Stimulated activated CD8-positive, alpha-beta memory T cell treated with anti-CD3 and anti-CD28 coated beads, Interleukin-12 subunit alpha, Interleukin-12 subunit beta, amount 100 ng/mL, for 4 hours (primary cell): ENCODE measurements around the gene PCDHGA6.
"Not testable (repeated sequence)": the region's sequence is repeated elsewhere in the genome, so short reads cannot be mapped to it uniquely, and the experiment has no call there.

Source experiments
- DNase-seq: peaks from one replicate; pipeline ENCODE4 v3.0.0-alpha.2; 2020; ENCODE audit warnings: low read depth

Gene PCDHGA6

GRCh38 chr5:141394401-141395187, 20.9 kb downstream of the PCDHGA6 start:
- not testable (repeated sequence) for DNase-seq

DNA sequence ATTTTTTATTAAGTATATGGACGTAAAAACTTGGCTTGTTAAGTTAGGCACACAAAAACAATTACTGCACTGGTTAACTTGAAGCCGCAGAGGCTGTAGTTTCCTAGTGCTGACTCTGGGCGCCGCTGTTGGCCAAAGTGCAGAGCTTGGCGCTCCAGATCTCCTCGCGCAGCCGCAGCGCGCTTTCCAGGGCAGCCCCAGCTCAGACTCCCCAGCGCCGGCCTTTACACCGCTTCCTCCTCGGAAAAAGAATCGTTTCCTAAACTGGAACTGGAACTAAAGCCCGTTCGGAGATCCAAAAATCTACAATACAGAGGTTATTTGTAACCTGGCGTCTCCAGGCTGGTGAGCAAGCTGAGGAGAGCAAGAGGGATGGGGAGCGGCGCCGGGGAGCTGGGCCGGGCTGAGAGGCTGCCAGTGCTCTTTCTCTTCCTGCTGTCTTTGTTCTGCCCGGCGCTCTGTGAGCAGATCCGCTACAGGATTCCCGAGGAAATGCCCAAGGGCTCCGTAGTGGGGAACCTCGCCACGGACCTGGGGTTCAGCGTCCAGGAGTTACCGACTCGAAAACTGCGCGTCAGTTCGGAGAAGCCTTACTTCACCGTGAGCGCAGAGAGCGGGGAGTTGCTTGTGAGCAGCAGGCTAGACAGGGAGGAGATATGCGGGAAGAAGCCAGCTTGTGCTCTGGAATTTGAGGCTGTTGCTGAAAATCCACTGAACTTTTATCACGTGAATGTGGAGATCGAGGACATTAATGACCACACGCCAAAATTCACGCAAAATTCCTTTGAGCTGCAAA, 24.3 kb downstream of the PCDHGA6 start, which contains the start of gene PCDHGB5:
Gene PCDHGB5 (plus strand): TSS at position 192 of the 796 bp plus-strand sequence. CDS start 181 bp downstream, at position 373.
- DNase-seq: not testable (repeated sequence)

GRCh38 chr5:141398608-141399007, 24.9 kb downstream of the PCDHGA6 start:
- no peak for DNase-seq

DNA sequence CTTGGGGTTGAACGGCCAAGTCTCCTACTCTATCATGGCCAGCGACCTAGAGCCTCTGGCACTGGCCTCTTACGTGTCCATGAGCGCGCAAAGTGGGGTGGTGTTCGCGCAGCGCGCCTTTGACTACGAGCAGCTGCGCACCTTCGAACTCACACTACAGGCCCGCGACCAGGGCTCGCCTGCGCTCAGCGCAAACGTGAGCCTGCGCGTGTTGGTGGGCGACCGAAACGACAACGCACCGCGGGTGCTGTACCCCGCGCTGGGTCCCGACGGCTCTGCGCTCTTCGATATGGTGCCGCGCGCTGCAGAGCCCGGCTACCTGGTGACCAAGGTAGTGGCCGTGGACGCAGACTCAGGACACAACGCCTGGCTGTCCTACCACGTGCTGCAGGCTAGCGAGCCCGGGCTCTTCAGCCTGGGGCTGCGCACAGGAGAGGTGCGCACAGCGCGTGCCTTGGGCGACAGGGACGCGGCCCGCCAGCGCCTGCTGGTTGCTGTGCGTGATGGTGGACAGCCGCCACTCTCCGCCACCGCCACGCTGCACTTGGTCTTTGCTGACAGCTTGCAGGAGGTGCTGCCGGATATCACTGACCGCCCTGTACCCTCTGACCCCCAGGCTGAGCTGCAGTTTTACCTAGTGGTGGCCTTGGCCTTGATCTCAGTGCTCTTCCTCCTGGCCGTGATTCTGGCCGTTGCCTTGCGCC, 26.0 kb downstream of the PCDHGA6 start:
- no peak for DNase-seq

- no peak for DNase-seq
Observed at GRCh38 chr5:141402553-141403243, 29.0 kb downstream of the PCDHGA6 start, which contains the start of gene PCDHGA9. Gene PCDHGA9, plus strand, starts transcription at chr5:141402778. Its CDS starts 175 bp downstream, at chr5:141402953.

DNA sequence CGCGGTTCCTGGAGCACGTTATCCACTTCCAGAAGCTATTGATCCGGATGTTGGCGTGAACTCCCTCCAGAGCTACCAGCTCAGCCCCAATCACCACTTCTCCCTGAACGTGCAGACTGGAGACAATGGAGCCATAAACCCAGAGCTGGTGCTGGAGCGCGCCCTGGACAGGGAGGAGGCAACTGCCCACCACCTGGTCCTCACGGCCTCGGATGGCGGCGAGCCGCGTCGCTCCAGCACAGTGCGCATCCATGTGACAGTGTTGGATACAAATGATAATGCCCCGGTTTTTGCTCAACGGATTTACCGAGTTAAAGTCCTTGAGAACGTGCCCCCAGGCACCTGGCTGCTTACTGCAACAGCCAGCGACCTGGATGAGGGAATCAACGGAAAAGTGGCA, 29.7 kb downstream of the PCDHGA6 start:
- no peak for DNase-seq

- not testable (repeated sequence) for DNase-seq
Observed at GRCh38 chr5:141407790-141408505, 34.3 kb downstream of the PCDHGA6 start, which contains the start of gene PCDHGB6. Gene PCDHGB6, plus strand, starts transcription at chr5:141408021. Its CDS starts 182 bp downstream, at chr5:141408203.

- no peak for DNase-seq
Observed at GRCh38 chr5:141409598-141410306, 36.1 kb downstream of the PCDHGA6 start.

DNA sequence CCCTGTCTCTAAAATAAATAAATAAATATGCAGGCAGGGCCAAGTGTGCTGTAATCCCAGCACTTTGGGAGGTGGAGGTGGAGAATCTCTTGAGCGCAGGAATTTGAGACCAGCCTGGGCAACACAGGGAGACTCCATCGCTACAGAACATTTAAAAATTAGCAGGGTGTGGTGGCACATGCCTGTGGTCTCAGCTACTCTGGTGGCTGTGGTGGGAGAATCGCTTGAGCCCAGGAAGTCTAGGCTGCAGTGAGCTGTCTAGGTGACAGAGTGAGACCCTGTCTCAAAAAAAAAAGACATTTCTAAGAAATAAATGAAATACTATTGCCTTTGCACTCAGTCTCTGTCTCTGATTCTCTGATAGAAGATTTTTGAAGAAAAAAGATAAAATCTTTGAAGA, 37.9 kb downstream of the PCDHGA6 start:
- DNase-seq: no peak

DNA sequence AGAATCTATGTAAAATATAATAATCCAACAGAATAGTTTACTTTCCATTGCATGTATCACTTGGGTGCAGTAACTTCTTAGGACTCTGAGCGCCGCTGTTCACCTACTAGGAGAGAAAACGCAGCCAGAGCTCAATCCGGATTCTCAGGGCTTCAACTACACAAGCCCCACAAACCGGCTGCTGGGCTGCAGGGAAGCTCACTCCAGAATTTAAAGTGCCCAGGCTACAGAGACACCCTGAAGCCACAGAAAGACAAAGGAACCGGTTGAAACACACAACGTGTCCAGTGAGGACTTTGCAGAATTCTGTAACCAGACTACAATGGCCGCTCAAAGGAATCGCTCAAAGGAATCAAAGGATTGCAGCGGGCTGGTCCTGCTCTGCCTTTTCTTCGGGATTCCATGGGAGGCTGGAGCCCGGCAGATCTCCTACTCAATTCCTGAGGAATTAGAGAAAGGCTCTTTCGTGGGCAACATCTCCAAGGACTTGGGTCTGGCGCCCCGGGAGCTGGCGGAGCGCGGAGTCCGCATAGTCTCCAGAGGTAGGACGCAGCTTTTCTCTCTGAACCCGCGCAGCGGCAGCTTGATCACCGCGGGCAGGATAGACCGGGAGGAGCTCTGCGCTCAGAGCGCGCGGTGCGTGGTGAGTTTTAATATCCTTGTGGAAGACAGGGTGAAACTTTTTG, 39.3 kb downstream of the PCDHGA6 start, which contains the start of gene PCDHGA10:
Gene PCDHGA10 (plus strand): TSS at position 134 of the 686 bp plus-strand sequence. CDS start 189 bp downstream, at position 323.
- DNase-seq: no peak

DNA sequence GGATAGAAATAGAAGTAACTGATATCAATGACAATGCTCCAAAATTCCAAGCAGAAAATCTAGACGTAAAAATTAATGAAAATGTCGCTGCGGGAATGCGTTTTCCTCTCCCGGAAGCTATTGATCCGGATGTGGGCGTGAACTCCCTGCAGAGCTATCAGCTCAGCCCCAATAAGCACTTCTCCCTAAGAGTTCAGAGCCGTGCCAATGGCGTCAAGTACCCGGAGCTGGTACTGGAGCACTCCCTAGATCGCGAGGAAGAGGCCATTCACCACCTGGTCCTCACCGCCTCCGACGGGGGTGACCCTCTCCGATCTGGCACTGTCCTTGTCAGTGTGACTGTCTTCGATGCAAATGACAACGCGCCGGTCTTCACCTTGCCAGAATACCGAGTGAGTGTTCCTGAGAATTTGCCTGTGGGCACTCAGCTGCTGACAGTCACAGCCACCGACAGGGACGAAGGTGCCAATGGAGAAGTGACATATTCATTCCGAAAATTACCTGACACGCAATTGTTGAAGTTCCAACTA, 39.9 kb downstream of the PCDHGA6 start:
- no peak for DNase-seq

DNA sequence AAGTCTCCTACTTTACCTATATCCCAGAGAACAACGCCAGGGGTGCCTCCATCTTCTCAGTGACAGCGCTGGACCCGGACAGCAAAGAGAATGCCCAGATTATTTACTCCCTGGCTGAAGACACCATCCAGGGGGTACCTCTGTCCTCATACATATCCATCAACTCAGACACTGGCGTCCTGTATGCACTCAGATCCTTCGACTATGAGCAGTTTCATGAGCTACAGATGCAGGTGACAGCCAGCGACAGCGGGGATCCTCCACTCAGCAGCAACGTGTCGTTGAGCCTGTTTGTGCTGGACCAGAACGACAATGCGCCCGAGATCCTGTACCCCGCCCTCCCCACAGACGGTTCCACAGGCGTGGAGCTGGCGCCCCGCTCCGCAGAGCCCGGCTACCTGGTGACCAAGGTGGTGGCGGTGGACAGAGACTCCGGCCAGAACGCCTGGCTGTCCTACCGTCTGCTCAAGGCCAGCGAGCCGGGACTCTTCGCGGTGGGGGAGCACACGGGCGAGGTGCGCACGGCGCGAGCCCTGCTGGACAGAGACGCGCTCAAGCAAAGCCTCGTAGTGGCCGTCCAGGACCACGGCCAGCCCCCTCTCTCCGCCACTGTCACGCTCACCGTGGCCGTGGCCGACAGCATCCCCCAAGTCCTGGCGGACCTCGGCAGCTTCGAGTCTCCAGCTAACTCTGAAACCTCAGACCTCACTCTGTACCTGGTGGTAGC, 41.0 kb downstream of the PCDHGA6 start:
- DNase-seq: not testable (repeated sequence)

- not testable (repeated sequence) for DNase-seq
Observed at GRCh38 chr5:141415275-141415618, 41.6 kb downstream of the PCDHGA6 start.

DNA sequence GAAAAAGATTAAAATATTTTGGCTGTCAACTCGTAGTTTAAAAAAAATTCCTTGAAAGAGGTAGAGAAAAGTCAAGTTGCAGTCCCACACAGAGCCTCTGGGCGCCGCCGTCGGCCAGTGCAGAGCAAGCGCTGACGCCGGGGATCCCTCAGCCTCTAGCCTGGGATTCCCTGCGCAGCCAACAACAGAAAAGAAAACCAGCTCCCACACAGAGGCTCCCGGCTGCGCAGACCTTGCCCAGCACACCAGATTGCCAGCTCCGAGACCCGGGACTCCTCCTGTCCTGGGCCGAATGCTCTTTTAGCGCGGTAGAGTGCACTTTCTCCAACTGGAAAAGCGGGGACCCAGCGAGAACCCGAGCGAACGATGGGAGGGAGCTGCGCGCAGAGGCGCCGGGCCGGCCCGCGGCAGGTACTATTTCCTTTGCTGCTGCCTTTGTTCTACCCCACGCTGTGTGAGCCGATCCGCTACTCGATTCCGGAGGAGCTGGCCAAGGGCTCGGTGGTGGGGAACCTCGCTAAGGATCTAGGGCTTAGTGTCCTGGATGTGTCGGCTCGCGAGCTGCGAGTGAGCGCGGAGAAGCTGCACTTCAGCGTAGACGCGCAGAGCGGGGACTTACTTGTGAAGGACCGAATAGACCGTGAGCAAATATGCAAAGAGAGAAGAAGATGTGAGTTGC, 43.9 kb downstream of the PCDHGA6 start, which contains the start of gene PCDHGB7:
Gene PCDHGB7 (plus strand): TSS at position 184 of the 679 bp plus-strand sequence. CDS start 183 bp downstream, at position 367.
- not testable (repeated sequence) for DNase-seq

GRCh38 chr5:141419074-141419880, 45.6 kb downstream of the PCDHGA6 start:
- no peak for DNase-seq

- no peak for DNase-seq
Observed at GRCh38 chr5:141420855-141421488, 47.3 kb downstream of the PCDHGA6 start, which contains the start of gene PCDHGA11. Gene PCDHGA11, plus strand, starts transcription at chr5:141421051. Its CDS starts 177 bp downstream, at chr5:141421228.
